Ammon's horn (tissue), 1 donor: ENCODE data around the gene USH1C.

Experiments
- DNase-seq: peaks from one replicate; pipeline ENCODE4 v3.0.0-alpha.2; 2016; ENCODE audit warnings: low spot score

USH1C gene

DNA sequence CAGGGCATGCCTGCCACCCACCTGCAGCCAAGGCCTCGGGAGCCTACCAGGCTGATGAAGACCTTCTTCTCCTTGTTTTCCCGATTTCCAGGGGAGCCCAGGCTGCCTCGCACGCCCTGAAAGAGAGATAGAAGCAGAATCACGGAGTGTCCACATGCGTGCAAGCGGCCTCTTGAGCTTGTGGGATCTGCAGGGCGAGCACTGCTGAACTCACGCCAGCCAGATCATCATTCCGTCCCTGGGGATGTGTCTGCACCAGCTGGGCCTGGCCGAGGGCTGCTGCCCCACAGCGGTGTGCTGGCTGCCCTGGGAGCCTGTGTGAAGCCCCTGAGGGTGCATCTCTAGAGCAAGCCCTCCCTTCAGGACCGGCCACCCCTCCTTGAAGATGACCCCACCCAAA, 17.9 kb downstream of the USH1C start:
- DNase-seq = no peak

DNA sequence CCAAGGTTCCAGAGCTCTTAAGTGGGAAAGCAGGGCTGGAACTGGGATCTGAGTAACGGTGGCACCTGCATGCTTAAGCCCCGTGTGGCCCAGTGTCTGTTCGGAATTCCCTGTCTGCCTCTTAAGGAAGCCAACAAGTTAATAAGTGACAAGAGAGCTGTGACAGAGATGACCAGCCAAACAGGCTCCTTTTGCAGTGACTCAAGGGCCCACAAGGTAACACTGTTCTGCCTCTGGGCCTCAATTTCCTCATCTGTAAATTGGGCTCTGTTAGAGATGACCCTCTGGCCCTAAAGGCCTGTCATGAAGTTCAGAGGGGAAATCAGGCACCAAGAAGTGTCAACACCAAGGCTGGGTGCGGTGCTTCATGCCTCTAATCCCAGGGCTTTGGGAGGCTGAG, 18.6 kb downstream of the USH1C start:
- no peak for DNase-seq

DNA sequence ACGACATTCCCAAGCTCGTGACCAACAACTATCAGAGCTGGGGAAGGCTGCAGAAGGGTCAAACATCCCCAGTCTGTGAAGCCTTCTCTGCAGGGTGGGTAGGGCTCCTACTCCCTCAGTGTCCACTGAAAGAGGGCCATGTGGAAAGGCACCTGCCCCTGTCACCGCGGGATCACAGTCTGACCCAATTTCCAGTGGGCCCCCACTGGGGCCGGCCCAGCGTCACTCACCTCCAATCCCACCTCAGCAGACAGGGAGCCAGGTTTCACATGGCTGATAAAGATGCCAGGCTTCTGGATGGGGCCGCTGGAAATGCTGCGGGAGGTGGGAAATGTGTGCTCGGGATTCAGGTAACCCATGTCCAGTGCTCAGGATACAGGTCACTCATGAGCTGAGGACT, 20.0 kb downstream of the USH1C start:
- no peak for DNase-seq

DNA sequence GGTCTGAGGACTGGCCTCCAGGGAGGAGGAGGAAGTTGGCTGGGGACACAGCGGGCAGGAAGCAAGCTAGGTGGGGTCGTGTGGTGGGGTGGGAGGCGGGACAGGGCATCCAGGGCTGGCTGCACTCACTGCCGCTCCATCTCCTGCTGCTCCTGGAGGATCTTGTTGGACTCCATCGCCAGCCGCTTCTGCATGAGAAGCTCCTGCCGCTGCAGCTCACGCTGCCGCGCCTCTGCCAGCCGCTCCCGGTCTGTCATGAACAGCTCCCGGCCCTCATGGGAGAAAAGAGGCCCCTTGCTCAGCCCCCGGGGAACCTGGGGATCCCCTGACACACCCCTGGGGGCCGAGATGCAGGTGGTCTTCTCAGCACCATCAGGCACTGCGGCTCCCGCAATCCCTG, 21.6 kb downstream of the USH1C start:
- DNase-seq = no peak

DNA sequence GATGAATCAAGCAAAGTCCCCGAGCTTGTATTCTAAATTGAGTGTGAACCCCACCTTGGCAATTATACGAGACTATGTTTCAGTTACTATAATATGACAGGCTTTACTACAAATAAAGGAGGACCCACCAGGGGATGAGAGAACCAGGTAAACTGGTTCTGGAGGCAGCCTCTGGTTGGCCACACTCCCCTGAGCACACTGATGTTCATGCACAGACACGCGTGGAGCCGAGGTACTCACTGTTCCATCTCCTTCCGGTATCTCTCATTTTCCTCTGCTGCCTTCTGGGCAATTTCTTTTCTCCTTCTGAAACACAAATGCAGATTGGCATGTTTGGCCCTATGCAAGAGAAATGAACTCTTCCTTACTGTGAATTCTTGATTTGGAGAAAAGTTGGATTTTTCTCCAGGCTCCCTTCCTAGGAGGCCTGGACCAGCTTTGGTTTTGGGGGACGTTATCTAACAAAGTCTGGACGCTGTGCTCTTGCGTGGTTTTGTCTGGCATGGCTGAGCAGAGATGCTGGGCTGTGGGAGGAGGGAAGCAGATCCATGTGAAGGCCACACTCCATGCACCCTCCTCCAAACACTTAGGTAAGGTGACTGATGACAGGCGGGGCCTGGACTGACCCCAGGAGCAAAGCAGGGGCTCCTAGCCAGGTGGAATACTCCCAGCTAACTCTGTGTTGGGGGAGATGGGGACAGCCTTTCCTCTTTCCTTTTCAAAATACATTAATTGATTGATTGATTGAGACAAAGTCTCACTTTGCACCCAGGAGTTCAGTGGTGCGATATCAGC, 22.9 kb downstream of the USH1C start:
- DNase-seq = no peak

DNA sequence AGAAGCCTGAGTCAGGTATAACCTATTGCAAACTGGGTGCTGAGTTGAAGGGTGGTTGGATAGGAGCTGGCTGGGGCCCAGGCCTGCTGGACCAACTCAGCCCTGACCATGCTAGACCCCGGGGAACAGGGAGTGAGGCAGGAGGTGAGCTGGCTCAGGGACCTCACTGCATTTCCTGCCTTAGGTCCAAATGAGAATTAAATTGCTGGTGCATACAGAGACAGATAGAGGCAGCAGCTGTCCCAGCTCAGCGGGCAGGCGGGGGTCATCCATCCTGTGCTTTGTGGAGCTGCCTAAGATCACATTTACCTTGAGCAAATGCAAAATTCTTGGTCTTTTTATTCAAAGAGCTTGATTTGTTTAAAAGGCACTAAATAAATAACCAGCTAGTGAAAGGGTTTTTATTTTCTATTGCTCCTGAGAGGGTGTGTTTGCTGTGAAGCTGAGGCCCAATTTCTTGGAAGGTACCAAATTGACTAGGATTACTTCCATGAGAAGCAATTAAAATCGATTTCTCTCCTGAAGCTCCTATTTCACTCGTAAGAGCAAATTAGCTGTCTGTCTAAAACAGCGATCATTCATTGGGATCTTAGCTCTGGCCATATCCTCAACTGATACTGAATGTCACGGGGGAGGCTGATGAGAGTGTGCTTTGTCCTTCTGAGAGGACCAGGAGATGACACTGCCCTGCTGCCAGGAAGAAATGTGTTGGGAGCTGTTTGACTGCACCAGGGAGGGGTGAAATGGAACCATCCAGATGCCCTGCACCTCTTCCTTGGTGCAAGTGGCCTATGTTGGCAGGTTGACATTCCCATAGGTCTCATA, 24.9 kb downstream of the USH1C start:
- peak; percentile 67 for DNase-seq

DNA sequence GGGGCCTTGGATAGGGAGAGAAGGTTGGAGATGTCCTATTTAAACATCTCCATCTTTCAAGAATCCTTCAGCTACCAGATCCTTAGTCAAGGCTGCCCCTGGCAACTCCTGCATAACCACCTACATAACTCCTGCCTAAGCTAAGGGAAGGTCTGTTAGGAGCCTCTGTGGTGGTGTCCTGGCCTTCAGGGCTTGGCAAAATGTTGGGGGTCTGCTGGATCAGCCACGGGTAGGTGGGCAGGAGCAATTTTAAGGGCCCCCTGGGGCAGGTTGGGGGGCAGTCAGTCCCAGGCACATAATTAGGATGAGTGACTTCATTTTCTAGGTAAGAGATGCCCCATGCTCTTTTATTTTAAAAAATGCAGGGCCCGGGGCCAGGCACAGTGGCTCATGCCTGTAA, 25.9 kb downstream of the USH1C start:
- DNase-seq = no peak

DNA sequence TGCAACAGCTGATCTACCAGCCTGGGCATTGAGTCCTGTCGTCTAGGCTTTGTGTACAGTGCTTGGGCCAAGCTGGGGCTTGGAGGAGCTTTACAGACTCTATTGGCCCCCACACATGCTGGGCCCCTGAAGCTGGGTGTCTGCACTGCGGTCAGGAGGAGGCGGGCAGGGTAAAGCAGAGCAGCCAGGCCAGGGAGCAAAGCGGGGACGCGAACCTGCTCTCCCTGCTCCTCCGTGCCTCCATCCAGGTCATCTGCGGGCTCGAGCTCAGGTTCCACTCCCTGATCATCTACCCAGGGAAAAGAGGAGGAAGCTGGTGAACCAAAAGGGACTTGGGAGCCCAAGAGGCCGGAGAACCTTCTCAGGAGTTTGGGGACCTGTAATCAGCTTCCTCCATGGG, 27.0 kb downstream of the USH1C start:
- DNase-seq = no peak

DNA sequence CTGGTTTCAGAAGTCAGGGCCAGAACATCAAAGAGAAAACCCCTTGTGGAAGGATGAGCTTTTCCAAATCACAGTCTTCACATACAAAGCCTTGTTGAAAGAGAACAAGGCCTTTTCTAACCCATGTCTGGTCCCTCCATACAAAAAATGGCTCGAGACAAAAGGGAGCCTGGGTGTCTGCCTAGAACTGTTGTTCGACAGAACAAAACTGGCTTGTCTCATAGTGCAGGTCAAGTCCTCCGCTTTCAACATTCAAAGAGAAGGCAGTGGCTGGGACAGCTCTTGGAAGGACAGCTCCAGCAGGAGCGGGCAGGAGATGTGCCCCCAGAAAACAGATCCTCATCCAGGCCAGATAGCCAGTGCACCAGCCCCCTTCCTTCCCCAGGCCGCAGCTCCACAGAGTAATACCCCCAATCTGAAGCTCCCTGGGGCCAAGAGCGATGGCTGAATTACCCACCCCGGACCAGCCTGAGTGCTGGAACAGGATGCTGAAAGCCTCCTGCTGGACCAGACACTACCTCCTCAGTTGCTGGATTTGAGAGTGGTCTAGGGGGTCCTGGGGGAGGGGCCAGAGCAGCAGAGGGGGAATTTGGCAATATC, 27.6 kb downstream of the USH1C start:
- peak; percentile 78 for DNase-seq

DNA sequence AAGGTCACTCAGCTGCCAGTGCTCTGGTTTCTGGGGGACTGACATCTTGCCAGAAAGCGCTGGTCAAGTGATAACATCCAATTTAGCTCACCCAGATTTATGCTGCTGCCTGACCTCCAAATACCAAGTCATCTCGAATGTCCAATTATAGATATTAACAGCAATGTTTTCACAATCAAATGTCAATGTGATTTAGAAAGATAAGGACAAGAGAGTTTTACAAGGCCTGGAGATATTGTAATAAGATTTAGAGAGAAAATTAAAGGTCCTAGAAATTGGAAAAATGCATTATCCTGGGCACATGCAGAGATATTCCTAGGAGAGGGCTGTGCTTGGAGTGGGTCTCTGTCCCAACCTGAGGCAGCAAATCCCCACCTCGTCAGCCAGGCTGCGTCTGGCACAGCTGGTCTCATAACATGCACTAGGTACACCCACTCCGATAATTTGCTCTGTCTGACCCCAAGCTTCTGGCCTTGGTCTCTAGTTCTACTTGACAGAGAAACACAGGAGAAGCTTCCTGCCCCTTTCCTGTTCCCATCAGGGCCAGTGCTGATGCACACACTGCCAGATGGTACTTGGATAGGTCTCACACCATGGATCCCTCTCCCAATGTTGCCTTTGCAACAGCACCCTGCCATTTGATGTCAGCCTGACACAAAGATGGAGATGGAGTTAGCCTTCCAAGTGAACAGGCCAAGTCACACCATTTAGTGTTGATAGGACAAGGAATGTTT, 28.6 kb downstream of the USH1C start:
- DNase-seq = no peak

DNA sequence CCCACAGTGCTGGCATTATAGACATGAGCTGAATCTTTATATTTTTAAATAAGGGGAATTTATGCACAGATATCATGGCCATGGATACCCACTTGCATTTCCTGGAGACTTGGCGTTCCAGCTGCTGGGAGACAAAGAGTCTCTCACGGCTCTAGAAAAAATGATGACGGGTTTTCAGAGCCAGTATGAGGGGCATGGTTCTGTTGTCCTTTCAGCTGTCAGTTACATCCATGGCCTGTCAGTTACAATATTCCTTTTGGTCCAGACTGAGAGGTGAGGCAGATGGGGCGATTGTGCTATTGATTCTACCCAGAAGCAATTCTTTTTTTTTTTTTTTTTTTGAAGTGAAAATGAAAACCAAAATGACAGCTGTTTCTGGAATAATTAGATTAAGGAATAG, 29.7 kb downstream of the USH1C start:
- DNase-seq = no peak

DNA sequence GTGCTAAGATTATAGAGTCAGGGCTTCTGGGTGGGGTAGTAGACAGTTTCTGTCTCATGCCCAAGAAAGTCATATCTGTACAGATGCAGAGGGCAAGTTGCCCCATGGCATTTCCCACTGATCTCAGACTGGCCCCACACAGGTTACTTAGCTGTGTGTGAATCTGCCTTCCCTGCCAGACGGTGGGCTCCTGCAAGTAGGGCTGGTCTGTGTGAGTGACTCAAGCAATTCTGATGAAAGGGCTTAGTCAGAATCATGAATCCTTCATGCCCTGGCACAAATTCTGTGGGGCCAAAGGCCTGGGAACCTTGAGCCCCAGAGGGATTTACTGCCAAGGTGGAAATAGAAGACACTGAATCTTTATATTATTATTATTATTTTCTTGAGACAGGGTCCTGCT, 30.4 kb downstream of the USH1C start:
- DNase-seq = no peak

DNA sequence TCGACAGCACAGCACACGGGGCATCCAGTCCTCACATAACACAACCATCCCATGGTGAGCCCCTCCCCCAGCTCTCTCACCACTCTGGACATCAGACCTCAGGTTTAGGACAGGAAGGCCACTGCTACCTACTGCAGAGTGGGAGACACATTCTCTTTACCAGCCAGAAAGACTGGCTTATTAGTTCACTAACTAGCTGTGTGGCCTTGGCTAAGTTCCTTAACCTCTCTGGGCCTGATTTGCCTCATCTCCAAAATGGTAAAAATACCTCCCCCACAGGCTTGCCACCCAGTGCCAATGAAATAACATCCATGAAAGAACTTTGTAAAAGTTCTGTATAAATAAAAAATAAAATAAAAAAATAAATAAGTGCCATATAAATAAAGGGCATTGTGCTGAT, 32.1 kb downstream of the USH1C start:
- DNase-seq = no peak

DNA sequence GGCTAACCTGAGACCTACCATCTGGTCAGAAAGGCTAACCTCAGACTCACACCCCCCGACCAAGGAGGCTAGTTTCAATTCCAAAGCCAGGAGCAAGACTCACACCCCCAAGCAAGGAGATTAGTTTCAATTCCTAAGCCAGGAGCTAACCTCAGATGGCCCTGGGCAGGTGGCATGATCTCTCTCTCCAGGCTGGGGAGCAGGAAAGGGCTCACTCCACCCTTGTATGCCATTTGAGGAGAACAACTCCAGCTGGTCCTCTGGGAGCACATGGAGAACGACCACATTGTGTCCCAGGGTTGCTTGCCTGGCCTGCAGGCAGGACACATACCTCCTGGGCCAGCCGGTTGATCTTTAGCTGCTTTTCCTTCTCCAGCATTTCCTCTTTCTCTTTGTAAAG, 32.6 kb downstream of the USH1C start:
- no peak for DNase-seq

DNA sequence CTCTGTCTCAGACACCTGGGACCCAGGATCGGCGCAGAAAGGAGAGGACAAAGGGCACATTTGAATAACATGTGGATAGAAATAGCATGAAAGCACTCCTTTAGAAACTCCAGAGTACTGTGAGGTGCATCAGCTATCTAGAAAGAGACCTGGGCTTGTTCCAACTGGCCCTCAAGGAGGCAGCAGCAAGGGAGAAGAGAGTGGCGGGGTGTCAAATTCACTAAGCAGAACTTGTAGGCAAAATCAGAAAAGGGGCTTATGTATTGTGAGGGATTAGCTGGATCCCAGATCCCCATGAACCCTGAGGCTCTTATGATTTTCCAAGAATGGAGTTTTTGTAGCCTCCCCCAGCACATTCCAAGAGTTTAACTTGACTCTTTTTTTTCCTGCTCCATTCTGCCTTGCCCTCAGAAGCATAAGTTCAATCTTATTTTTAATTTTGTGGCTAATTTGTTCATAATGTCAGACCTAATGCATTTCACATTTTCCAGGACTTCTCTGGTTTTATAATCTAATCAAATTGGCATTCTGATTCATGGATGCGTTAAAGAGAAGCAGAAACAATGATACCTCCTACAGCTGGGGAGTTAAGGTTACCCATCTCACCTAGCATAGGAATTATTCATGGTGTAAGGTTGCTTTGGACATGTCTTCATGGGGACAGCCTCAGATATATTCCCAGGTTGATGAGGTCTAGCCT, 33.6 kb downstream of the USH1C start:
- DNase-seq = no peak

DNA sequence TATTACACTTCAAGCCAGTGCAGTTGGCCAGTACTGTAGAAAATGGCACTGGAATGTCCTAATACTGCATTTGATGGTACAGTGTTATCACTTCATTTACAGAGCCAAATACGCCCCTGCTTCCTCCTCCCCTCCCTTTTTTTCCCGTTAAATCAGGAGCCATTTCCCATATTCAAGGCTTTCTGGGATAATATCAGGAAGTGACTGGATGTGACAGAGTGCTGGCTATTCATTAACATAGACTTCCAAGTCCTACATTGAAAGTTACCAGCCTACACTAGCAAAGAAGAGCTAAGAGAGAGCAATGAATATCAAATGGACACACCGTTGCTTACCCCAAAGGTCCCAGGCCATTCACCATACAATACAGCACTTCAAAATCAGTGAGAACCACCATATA, 35.4 kb downstream of the USH1C start:
- DNase-seq = no peak

DNA sequence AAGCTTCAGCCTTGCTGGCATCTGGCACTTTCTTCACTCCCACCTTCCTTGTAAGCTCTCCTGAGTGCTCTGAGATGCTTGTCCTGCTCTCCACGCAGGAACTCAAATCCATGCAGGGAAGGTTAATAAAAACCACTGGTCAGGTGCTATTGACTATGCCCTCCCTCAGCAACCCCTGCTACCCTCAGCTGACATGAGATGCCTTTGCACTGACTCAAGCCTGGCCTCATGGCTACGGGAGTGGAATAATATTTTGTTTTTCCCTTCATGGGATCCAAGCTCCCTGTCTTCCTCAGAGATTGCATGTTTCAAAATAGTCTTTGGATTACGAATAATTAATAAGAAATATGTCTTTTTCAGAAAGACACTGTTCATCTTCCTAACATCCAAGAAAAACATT, 35.9 kb downstream of the USH1C start:
- DNase-seq = no peak

DNA sequence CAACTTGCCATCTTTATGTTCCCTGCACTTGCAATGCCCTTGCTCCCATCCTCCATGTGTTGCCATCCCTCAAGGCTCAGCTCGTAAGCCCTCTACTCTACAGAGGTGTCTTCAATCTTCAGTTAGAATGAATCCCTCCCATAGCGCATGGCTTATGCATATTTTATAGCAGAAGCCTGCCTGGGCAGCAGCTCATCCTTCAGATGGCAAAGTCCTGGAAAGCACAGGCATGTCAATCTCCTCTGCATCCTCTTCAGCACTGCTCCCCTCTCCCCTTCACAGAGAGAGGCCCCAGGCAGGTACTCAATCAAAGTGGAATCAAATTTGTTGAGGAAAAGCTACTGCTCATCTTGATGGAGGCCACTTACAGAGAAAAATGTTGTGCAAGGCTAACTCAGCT, 36.4 kb downstream of the USH1C start:
- DNase-seq = no peak

DNA sequence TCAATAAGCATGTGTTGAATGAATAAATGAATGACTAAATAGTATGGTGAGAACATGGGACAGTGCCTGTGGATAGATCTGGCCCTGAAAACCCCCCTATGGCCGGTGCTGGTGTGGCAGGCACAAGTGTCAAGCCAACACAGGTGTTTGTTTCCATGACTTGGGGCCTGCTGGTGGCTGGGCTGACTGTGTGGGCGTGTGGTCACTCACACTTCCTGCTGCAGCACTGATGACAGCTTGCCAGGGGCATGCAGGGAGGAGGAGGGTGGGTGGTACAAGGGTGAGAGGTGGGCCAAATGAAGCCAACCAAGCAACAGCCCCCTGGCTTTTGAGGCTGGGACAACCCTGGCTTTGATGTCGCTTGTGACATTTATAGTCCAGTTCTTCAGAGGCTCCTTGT, 37.3 kb downstream of the USH1C start:
- DNase-seq = no peak

DNA sequence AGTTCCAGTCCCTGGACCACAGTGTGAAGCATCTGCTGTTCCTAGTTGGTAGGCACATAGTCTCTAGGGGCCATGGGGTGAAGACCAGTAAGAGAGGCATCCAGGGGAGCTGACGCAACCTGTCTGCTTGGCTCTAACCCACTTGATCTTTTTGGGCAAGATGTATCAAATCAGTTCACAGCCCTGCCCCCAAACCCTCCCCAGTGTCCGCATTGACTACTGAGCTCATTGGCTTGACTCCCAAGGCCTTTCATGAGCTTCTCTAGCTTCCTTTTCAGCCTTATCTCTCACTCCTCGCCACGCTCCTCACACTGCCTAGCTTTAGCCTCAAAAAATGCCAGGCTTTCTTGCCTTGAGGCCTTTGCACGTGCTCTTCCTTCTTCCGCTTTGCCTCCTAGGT, 37.9 kb downstream of the USH1C start:
- DNase-seq = no peak

DNA sequence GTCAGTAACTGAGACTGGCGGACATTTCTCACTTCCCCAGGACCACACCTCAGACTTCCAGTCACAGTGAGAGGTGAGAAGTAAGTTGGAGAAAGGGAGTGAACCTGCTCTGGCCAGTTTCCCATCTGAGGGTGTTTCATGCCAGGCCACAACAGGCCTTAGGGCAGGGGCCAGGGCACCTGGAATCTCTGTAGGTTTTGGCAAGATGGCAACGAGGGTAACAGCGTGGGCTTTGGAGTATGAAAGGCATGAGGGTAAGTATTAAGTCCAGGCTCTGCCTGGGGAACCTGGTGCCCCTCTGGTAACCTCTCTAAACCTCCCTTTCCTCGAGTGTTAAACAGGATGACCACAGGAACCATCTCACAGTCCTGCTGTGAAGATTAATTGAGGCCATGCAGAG, 39.1 kb downstream of the USH1C start:
- no peak for DNase-seq
